Epithelial cell of esophagus (primary cell): ENCODE results near the gene WNT3.
A peak's percentile ranks its signal among the peaks of the same experiment; 100 is the strongest.

ENCODE experiments used
- DNase-seq: peaks from one replicate; pipeline ENCODE4 v3.0.0; 2010; ENCODE audit warnings: low read depth
- H3K4me3 ChIP-seq: 2 replicates; pipeline ENCODE4 v1.5.1; 2011; ENCODE audit warnings: mild to moderate bottlenecking, low read length, control low read depth
- CTCF ChIP-seq: IDR thresholded peaks from 2 replicates; pipeline ENCODE4 v1.5.1; 2011; ENCODE audit warnings: low read depth, mild to moderate bottlenecking, low read length, control low read depth, inconsistent platforms; ENCODE audit not compliant: insufficient read depth; ENCODE audit errors: missing control alignments

The WNT3 gene

GRCh38 chr17:46813920-46814319 is 4.6 kb downstream of the WNT3 start:
- no peak for TF ChIP-seq CTCF
- H3K4me3 ChIP-seq, result no peak overlapping the region
- no peak for DNase-seq

GRCh38 chr17:46812624-46813318 is 5.7 kb downstream of the WNT3 start:
- H3K4me3 ChIP-seq, result no peak overlapping the region
- no peak for DNase-seq
- no peak for TF ChIP-seq CTCF

GRCh38 chr17:46811978-46812583 is 6.4 kb downstream of the WNT3 start:
- no peak for TF ChIP-seq CTCF
- H3K4me3 ChIP-seq, result no peak overlapping the region
- DNase-seq, result peak; percentile 50

GRCh38 chr17:46810837-46811236 is 7.7 kb downstream of the WNT3 start:
- no peak for TF ChIP-seq CTCF
- no peak overlapping the region for H3K4me3 ChIP-seq
- no peak for DNase-seq

- TF ChIP-seq CTCF, result no peak
- no peak overlapping the region for H3K4me3 ChIP-seq
- DNase-seq, result no peak
Observed at GRCh38 chr17:46809110-46809571, 9.4 kb downstream of the WNT3 start.

GRCh38 chr17:46805771-46806170 is 12.7 kb downstream of the WNT3 start:
- no peak for TF ChIP-seq CTCF
- no peak overlapping the region for H3K4me3 ChIP-seq
- DNase-seq, result no peak

- no peak for DNase-seq
- H3K4me3 ChIP-seq, result no peak overlapping the region
- TF ChIP-seq CTCF, result no peak
Observed at GRCh38 chr17:46803544-46803943, 14.9 kb downstream of the WNT3 start.
